Renal cortex interstitium (tissue), 11 donors: ENCODE data around the gene KLHL15. TPM values are rescaled to one million over a fixed set of nuclear protein-coding genes. Genes with fewer than 3 reads are reported as not detected.
A peak's percentile ranks its signal among the peaks of the same experiment; 100 is the strongest.

Experiments used
- DNase-seq, 11 donors: peaks; one replicate each; pipeline ENCODE4 v3.0.0-alpha.2; 2013; ENCODE audit warnings: low read depth in 9 of 11, low spot score in 4 of 11; ENCODE audit errors: extremely low read depth in 1 of 11
- polyA plus RNA-seq, 3 donors: library from polyadenylated mRNA; unstranded; fragments of 120-200 nt; gene quantifications; one replicate each; pipeline ENCODE4 v1.2.1, GENCODE V29; 2013; ENCODE audit not compliant: insufficient read length in 3 of 3

Gene KLHL15
- polyA plus RNA-seq, 3 donors, result 13.2 to 16.6 (median 14.0) TPM

DNA sequence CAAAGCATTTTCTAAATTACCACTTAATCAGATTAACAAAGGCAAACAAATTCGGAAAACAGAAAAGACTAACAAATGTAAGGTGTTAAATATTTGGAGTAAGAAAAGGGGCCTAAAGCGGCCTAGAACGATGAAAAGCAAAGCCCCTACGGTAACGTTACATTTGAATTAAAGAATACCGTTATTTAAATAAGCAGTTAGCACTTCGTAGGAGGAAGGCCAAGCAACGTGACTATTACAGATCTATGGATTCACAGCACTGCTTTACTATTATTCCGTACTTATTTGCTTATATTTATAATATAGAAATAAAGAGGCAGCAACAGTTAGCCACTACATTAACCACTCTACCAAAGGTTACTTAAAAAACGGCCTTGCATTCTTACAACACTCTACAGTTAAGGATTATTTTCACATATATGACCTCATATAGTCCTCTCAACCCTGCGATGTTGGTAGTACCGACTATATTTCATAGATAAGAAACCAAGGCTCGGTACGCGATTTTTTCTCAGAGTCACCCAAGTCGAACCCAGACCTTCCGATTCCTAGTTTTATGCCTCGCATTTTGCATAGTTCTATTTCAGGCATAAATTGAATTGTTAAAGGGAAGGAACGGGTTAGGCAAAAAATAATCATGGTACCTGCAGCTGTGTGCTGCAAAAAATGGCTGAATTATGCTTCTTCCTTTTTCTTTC, 2.9 kb downstream of the KLHL15 start:
- peak in 1 of 11 donors; percentile 15 for DNase-seq

- DNase-seq, result no peak
Observed at GRCh38 chrX:24023544-24023943, 3.4 kb downstream of the KLHL15 start.

DNA sequence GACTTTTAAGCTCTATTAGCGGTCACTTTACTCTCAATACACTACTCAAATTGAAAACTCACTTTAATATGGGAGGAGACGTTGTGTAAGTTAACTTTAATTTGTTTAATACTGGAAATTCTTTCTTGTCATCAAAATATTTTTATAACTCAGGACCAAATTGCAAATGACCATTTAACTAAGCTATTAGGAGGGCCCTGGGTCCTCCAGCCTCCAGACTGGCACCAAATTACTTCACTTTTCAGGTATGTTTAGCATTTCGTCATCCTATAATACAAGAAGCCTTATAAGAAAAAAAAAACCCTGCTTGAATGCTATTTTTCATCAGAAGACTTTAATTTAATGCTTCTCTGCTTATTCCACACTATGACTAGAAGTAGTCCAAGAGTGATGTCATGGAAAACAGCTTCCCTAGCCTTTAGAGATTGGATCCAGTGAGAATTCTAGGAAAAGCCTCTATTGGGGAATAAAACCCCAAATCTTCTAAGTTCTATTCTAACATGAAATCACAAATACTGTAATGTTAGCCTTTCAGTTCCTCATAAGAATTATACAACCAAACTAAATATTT, 6.6 kb downstream of the KLHL15 start:
- DNase-seq, result no peak

GRCh38 chrX:24019448-24019847, 7.5 kb downstream of the KLHL15 start:
- no peak for DNase-seq

DNA sequence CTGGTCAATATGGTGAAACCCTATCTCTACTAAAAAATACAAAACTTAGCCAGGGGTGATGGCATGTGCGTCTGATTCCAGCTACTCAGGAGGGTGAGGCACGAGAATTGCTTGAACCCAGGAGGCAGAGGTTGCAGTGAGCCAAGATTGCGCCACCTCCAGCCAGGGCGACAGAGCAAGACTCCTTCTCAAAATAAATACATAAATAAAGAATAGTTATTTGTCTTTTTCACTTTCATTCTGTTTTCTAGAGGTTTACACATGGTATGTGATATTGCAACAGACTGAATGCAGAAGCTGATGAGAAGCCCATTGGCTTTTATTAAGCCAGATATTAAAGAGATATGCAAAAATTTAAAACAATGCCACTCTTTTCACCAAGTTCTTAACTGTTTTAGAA, 8.2 kb downstream of the KLHL15 start:
- DNase-seq, result no peak

GRCh38 chrX:24017674-24018073, 9.3 kb downstream of the KLHL15 start:
- no peak for DNase-seq

- no peak for DNase-seq
Observed at GRCh38 chrX:24014388-24015018, 12.5 kb downstream of the KLHL15 start.

DNA sequence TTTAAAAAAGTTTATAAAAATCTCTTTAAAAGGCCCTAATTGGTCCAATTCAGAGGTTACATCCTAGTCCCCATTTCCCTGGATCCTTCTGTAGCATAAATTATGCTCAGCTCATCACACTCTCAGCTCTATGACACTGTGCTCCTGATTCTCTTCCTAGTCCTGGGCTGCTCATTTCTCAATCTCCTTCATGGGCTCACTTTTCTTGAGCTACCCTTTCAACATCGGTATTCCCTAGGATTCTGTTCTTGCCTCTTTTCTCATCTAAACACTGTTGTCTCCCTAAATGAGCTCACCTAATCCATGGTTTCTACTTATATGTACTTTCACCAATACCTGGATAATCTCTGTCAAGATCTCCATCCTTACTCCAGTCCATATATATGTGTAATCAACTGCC, 14.7 kb downstream of the KLHL15 start:
- DNase-seq, result no peak

DNA sequence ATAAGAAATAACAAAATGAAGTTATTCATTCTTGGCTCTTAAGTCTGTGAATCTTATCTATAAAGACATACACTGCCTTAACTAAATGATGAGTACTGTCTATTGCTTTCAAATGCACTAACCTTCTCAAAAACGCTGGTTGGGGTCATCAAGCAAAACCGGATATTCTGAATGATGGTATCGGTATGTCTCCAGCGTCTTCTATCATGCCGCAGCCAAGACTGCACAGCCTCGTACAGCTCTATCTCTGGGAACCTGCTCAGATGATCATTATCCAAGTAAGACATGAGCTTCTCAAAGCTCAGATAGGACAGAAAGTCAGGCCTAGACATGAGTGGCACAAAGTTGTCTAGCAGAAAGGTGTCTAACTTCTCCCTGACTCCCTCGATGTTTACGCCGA, 21.1 kb downstream of the KLHL15 start:
- DNase-seq, result no peak

GRCh38 chrX:24005028-24005427, 22.0 kb downstream of the KLHL15 start:
- DNase-seq, result no peak

DNA sequence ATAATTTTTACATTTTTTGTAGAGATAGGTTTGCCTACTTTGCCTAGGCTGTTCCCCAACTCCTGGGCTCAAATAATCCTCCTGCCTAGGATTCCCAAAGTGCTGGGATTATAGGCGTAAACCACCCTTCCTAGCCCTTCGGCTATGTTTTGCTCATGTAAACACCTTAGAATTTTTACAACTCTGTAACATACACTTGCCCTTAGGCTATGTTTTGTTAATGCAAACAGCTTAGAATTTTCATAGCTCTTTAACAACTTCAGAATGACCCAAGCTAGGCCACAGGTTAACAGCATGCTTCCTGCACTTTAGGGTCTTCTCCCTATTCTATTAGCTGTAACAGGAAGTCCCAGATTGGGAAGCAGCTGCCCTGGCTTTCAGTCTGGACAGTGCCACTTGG, 24.2 kb downstream of the KLHL15 start:
- no peak for DNase-seq

DNA sequence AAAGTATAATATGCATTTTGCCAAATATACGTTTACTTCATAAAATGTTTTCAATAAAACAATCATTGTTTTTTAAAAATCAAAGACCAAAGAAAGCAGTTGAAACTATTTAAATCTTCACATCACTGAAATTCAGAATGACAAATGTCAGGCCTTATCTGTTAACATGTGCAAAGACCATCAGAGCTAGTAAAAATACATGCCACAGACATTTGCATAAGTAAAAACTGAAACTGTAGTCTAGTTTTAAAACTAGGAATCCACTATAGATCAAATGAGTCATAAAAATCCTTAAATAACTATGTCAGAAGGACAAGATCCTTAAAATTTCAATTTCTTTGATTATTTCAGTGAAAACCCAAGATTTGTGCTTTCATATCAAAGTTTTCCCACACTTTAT, 24.8 kb downstream of the KLHL15 start:
- DNase-seq, result no peak

GRCh38 chrX:23999671-24000070, 27.3 kb downstream of the KLHL15 start:
- no peak for DNase-seq

DNA sequence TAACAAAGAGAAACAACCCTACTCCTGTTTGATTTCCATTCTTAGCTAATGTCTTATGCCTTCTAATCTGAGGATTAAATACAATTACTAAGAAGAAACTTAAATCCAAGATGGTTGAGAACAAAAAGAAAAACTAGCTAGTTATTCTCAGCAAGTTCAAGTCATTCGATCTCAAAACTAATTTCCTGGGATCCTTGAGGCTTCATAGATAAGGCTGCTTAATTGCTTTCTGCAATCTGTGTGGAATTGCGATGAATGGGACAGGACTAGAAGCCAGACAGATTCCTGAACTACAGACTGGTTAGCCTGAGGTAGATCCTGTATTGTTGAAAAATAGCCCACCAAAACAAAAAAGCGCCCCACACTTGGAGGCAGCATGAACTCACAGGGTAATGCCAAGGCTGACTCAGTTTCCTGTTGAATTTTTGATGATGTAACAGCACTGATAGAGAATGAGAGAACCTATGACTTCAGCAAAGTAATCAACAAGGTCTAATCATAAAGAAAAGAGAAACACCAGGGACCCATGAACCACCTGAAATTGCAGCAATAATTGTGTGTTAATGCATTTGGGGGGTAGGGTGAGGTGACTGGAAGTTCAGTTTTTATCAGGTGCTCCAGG, 33.9 kb downstream of the KLHL15 start:
- no peak for DNase-seq

- DNase-seq, result no peak
Observed at GRCh38 chrX:23992431-23992830, 34.6 kb downstream of the KLHL15 start.

DNA sequence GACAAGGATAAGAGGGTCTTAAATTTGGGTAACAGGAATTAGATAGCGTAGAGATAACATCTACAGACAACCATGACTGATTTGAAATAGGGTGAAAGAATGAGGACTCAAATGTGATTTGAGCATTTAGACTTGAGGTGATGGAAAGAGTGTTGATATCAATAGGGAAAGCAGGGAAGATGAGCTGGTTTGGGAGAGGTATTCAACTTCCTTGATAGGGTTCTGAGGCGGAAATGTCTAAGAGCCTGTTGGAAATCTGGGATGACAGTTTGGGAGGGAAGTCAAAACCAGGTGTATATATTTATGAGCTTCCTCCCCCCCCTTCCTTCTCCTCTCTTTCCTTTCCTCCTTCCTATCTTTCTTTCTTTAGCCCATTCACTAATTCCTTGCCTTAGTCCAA, 36.5 kb downstream of the KLHL15 start:
- DNase-seq, result no peak

DNA sequence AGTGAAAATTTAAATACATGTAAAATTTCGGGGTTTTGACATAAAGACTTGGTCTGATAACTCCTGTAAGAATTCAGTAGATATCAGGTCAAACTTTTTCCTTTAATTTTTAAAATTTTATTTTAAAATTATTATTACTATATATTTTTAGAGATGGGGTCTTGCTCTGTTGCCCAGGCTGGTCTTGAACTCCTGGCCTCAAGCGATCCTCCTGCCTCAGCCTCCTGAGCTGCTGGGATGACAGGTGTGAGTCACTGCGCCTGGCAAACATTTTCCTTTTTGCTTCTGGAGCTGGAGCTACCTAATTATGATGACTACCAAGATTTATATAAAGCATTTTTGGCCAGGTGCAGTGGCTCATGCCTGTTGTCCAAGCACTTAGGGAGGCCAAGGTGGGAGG, 37.3 kb downstream of the KLHL15 start:
- no peak for DNase-seq

- DNase-seq, result no peak
Observed at GRCh38 chrX:23982891-23983290, 44.1 kb downstream of the KLHL15 start.

- no peak for DNase-seq
Observed at GRCh38 chrX:23981711-23982110, 45.3 kb downstream of the KLHL15 start.

- DNase-seq, result no peak
Observed at GRCh38 chrX:23981222-23981621, 45.8 kb downstream of the KLHL15 start.
